Measurements from ENCODE around the gene CDH4. TPM values are rescaled to one million over a fixed set of nuclear protein-coding genes. Genes with fewer than 3 reads are reported as not detected.

Gene CDH4
- total and polyA plus RNA-seq, 2 donors (not counting 3 experiments of a cell fraction or from before 2014, with no cell fraction given): 0.17 to 0.51 TPM

GRCh38 chr20:61673152-61673847, 421.2 kb downstream of the CDH4 start:
- Histone ChIP-seq H4K20me1 (replicated peaks; ENCODE audit: control insufficient read depth, extremely low read depth, insufficient read depth, low read length) (no peaks in the 10 kb centered on the region), H3K9ac (replicated peaks; ENCODE audit: extremely low read depth, insufficient read depth, low read length) (no peak overlapping the region), H3K4me1 (ENCODE audit: control insufficient read depth, extremely low read depth, insufficient read depth, low read length) (no peaks in the 10 kb centered on the region), H3K9me3 (replicated peaks; ENCODE audit: control insufficient read depth, insufficient read depth, low read length) (peaks cover 4% of the 10 kb centered on the region), H3K79me2 (ENCODE audit: control insufficient read depth, insufficient read depth, low read length) (no peaks in the 10 kb centered on the region), H2AFZ (ENCODE audit: low read depth, low read length) (no peak overlapping the region), H3K9me1 (replicated peaks; ENCODE audit: control insufficient read depth, extremely low read depth, insufficient read depth, low read length) (no peaks in the 10 kb centered on the region), H3K4me2 (ENCODE audit: insufficient read depth, low read length) (no peak overlapping the region), H3K27me3 (ENCODE audit: control insufficient read depth in 2 of 2, insufficient read depth in 2 of 2, low read length in 2 of 2) (no peaks in the 10 kb centered on the region), H3K27ac (ENCODE audit: insufficient read depth, low read depth, low read length) (no peak overlapping the region), H3K4me3 (replicated peaks in 1 of 3; ENCODE audit: insufficient read depth in 1 of 3, low read depth in 1 of 3, low read length in 3 of 3) (no peak overlapping the region), H3K36me3 (ENCODE audit: control insufficient read depth in 2 of 2, extremely low read depth in 1 of 2, insufficient read depth in 2 of 2, low read length in 2 of 2) (no peaks in the 10 kb centered on the region)
- ChIA-PET POLR2A (no interaction called here), CTCF (no interaction called here)
- BruUV-seq (replicated peaks): no TSS peak
- dilution Hi-C loops (cut with MboI; ENCODE audit: extremely low pct_ligation_motif_present, low sequenced_read_pairs): no loop called here
- FAIRE-seq (no peak), DNase-seq (ENCODE audit: low read depth, low spot score) (no peak)
- intact Hi-C loops (cut with micrococcal nuclease): no loop called here
- TF ChIP-seq CTCF (IDR thresholded peaks at IDR 0.05; ENCODE audit: extremely low read depth in 1 of 2, insufficient read depth in 1 of 2, low read depth in 1 of 2, low read length in 2 of 2): no peak
- no peak for TF ChIP-seq JUN (IDR thresholded peaks at IDR 0.05; ENCODE audit: borderline replicate concordance, insufficient read depth, insufficient read length, low read depth)
- no peak for TF ChIP-seq MAX (IDR thresholded peaks at IDR 0.05; ENCODE audit: insufficient read depth, insufficient read length)
- TF ChIP-seq MYC (IDR thresholded peaks at IDR 0.05; ENCODE audit: low read depth, low read length): no peak
- no peak for TF ChIP-seq POLR2AphosphoS5 (IDR thresholded peaks at IDR 0.05; ENCODE audit: insufficient read depth, low read depth, low read length)
- TF ChIP-seq POLR2A (IDR thresholded peaks at IDR 0.05; ENCODE audit: low read depth, low read length): no peak
- no peak for TF ChIP-seq EZH2 (IDR thresholded peaks at IDR 0.05; ENCODE audit: borderline replicate concordance, low read depth, low read length, severe bottlenecking)
- no peak for TF ChIP-seq FOS (IDR thresholded peaks at IDR 0.05; ENCODE audit: borderline replicate concordance, insufficient read depth, low read length)
- no peak for TF ChIP-seq GATA2 (IDR thresholded peaks at IDR 0.05; ENCODE audit: insufficient read depth, insufficient read length, low read depth, low read length)

Measured in endothelial cell of umbilical vein (primary cell).